ENCODE results near the gene SAMD1.
A peak's percentile ranks its signal among the peaks of the same experiment; 100 is the strongest.

Gene SAMD1

DNA sequence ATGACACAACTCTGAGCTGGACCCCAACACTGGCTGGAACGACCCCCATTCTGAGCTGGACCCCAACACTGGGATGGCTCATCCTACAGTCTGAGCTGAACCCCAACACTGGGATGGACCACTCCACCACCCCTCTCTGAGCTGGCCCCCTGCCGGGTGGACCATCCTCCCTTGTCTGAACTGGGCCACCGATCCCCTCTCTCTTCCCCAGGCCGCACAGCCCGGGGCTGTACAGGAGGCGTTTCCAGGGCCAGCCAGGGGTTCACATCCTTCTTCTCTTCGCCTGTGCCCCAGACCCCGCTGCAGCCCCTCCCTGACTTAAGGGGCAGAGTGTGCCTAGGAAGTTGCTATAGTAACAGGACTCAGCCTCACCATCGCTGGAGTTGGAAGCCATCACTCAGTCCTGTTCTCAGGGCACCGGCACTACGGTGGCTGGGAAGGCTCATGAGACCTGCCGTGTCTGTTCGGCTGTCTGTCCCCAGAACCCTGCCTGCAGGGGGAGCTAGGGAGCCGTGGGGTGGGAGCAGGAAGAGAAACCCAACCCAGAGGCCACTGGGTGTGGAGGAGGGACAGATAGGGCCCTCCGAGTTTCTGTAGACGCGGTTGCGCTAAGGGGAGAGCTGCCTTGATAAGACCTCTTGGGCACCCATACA, 23.3 kb upstream of the SAMD1 start:
- peak; percentile 53 to 71 for DNase-seq (ENCODE audit: low read depth in 2 of 2)

GRCh38 chr19:14112809-14113385, 22.3 kb upstream of the SAMD1 start:
- DNase-seq (ENCODE audit: low read depth in 2 of 2), result no peak

GRCh38 chr19:14112051-14112808, 21.7 kb upstream of the SAMD1 start:
- DNase-seq (ENCODE audit: low read depth in 2 of 2), result no peak

- DNase-seq (ENCODE audit: low read depth in 2 of 2), result no peak
These were observed 20.9 kb upstream of the SAMD1 start for GRCh38 chr19:14111486-14111885.

- no peak for DNase-seq (ENCODE audit: low read depth in 2 of 2)
These were observed 20.1 kb upstream of the SAMD1 start for GRCh38 chr19:14110650-14111049.

GRCh38 chr19:14107581-14108461, 17.3 kb upstream of the SAMD1 start:
- DNase-seq (ENCODE audit: low read depth in 2 of 2), result no peak

DNA sequence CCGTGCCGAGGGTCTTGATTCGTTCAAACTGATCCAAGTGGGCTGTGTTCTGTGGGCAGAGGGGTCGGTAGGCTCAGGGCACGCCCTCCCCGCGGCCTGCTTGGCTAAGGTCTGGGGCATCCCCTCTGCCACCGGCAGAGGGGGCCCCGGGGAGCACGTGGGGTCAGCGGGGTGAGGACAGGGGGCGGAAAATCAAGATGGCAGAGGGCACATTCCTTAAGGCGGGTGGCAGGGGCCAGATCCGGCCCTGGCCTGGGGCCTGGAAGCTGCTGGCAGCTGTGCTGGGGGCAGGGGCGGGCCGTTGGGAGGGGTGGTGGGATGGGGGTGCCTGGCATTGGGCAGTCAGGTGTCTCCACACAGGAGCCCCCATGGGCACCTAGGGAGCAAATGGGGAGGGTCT, 16.3 kb upstream of the SAMD1 start:
- DNase-seq (ENCODE audit: low read depth in 2 of 2), result no peak

GRCh38 chr19:14105680-14106079, 15.1 kb upstream of the SAMD1 start:
- no peak for DNase-seq (ENCODE audit: low read depth in 2 of 2)

DNA sequence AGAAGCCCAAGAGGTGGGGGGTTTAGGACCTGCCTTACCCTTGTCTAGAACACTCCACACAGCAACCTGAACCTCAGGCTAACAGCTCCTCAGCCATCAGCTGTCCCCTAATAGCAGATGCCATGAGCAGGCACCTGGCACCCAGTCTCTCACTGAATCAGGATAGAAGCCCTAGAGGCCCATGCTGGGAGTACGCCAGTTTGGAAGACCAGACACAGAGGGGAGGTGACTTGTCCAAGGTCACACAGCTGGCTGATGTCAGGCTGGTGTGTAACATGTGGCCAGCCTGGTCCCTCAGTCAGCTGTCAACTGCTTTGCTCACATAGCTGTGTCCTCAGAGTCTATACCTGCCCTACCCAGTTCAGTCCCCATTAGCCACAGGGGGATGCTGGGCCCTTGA, 12.8 kb upstream of the SAMD1 start:
- DNase-seq (ENCODE audit: low read depth in 2 of 2), result no peak

DNA sequence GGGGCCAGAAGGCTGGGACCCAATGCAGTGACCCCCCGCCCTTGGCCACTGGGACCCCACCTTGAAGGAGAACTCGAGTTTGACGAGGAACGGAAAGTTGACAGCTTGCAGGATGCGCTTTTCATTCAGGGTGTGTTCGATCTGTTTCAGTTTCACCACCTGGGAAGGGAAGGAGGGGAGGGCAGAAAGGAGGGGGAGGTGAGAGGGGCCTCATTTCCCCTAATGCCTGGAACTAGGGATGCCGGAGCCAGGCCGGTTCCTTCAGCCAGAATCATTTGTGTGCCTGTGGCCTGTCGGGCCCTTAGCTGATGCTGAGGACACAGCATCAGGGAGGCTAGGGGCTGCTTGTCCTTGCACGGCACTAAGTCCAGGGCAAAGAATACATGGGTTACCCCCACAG, 12.2 kb upstream of the SAMD1 start:
- DNase-seq (ENCODE audit: low read depth in 2 of 2), result no peak

DNA sequence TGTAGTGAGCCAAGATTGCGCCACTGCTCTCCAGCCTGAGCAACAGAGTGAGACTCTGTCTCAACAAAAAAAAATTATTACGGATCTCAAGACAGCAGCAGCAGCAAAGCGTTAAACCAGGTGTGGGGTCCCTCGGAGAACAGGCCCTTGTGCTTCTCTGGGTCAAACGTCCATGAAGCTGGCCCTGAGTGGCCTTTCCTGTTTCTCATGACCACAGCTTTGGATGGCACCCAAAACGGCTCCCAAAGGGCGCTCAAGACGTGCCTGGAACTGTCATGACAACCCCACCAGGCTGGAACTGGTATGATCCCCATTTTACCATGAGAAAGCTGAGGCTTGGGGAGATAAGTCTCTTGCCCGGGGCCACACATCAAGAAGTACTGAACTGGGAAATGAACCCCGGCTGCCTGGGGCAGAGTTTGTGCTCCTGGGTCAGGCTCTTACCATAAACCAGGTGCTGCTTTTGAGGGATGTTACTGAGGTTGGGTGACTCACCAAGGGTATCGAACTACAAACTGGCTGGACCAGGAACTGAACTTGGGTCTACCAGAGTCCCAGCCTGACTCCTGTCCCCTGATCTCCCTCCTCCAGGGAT, 11.6 kb upstream of the SAMD1 start:
- no peak for DNase-seq (ENCODE audit: low read depth in 2 of 2)

GRCh38 chr19:14101003-14101545, 10.5 kb upstream of the SAMD1 start:
- no peak for DNase-seq (ENCODE audit: low read depth in 2 of 2)

- no peak for DNase-seq (ENCODE audit: low read depth in 2 of 2)
These were observed 7.1 kb upstream of the SAMD1 start for GRCh38 chr19:14097532-14098151.

DNA sequence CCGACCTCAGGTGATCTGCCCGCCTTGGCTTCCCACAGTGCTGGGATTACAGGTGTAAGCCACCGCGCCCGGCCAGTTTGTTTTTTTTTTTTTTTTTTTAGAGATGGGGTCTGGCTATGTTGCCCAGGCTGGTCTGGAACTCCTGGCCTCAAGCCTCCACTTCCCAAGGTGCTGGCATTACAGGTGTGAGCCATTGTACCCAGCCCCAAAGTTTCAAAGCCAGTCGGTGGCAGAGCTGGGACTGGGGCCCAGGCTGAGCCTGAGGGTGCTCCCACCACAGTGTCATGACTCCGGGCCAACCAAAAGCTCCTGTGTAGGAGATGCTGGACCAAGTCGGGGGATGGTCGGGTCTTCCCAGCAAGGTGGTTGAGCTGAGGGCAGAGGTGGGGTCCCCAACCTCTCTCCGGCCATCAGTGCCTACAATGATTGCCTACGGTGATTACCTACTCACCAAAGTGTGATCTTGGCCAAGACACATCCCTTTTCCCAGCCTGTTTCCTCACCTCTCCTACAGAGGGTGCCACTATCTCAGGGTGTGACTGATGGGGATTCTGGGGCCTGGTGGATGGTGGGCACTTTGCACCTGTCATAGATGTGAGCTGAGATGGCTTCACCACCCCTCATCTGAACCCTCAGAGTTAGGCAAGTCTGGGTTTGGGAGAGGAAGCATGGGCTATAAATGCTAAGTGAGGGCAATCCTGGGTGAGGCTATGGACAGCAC, 5.9 kb upstream of the SAMD1 start:
- no peak for DNase-seq (ENCODE audit: low read depth in 2 of 2)

- no peak for DNase-seq (ENCODE audit: low read depth in 2 of 2)
These were observed 4.3 kb upstream of the SAMD1 start for GRCh38 chr19:14094854-14095253.

DNA sequence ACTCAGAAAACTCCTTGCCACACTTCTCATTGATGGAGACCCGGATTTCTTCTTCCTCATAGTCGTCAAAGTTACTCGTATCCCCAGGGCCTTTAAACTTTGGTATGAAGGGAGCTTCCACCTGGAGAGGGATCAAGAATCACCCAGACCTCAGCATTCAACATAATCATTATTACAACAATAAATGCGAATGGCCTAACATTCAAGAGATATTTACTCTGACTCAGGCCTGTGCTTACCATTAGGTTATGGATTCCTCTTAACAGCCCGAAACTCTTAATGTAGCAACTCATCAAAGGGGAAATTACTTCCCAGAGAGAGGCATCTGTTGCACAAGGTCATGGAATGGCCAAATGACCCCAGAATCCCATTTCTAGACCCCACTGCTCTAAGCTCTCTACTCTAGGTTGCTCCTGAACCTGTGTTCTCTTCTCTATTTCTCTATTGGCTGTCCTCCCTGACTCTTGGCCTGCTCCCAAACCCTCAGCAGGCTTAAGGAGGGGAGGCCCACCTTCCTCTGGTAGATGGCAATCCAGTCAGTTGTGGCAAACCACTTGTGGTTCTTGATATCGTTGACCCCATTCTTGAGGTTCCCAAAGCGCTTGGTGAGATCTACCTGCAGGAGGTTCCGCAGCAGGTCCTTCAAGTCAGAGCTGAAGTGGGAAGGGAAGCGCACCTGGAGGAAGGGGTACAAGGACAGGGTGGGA, 2.7 kb upstream of the SAMD1 start:
- no peak for DNase-seq (ENCODE audit: low read depth in 2 of 2)

- DNase-seq (ENCODE audit: low read depth in 2 of 2), result no peak
These were observed 1.4 kb upstream of the SAMD1 start for GRCh38 chr19:14091813-14092462.

DNA sequence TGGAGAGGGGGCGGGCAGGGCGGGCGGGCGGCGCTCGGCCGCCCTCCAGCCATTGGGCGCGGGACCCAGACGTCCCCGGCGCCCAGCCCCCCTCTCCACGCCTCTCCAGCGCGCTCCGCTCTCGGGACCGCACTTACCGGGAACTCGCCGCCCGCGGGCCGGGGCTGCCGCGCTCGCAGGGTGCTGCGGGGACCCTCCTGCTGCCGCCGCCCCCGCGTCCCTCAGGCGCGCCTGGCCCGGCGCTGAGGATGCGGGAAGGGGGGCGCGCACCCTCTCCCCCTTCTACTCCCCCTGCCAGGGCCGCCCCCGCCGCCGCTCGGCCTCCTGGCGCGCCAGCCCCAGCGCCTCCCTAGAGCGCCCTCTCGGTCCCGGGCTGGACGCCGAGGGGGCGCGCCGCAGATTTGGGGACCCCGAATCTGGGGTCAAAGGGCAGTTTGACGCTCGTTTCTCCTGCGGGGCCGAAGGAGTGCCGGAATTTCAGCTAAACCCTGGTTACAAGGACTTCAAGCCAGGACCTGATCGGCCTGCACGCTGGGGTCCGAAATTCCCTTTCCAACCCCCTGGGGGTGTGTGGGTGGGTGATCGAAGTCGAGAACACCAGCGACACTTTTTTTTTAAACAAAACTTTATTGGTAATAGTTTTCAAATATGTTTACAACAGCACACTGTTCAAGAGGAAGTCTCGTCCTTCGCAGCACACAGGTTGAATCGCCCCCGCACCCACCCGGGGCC, 696 bp upstream of the SAMD1 start:
- DNase-seq (ENCODE audit: low read depth in 2 of 2), result peak in 1 of 2 donors; percentile 68

All from stimulated activated CD4-positive, alpha-beta T cell treated with anti-CD3 and anti-CD28 coated beads, Interleukin-4, amount 100 ng/mL, for 48 hours (primary cell).